Measurements from ENCODE around the gene SHISA2.

Gene SHISA2

DNA sequence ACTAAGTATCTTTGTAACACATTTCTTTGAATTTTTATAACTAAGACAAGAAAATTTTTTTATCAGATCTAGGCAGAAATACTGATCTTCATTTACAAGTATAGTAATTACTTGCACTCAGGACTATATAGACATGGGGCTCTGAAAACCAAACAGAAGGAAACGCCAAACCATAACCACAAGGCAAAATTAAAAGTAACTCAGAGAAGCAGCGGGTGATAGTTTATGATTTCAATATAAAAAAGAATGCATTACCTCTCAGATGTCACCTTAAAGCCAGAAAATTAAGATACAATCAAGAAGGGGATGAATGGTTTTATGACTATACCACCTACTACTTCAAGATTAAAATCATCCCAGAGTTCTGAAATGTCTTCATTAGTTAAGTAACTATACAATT lies 6.7 kb downstream of the SHISA2 start:
- Histone ChIP-seq H3K36me3 (no peaks in the 10 kb centered on the region), H3K27ac (no peak overlapping the region), H3K4me1 (ENCODE audit: control insufficient read depth in 1 of 2, insufficient read depth in 1 of 2, low read depth in 1 of 2, low read length in 1 of 2) (no peaks in the 10 kb centered on the region), H3K27me3 (peaks cover 46% of the 10 kb centered on the region), H3K9me3 (no peaks in the 10 kb centered on the region), H3K4me3 (ENCODE audit: low read depth in 1 of 2, low read length in 1 of 2) (no peak overlapping the region)
- TF ChIP-seq, protein P1, sequence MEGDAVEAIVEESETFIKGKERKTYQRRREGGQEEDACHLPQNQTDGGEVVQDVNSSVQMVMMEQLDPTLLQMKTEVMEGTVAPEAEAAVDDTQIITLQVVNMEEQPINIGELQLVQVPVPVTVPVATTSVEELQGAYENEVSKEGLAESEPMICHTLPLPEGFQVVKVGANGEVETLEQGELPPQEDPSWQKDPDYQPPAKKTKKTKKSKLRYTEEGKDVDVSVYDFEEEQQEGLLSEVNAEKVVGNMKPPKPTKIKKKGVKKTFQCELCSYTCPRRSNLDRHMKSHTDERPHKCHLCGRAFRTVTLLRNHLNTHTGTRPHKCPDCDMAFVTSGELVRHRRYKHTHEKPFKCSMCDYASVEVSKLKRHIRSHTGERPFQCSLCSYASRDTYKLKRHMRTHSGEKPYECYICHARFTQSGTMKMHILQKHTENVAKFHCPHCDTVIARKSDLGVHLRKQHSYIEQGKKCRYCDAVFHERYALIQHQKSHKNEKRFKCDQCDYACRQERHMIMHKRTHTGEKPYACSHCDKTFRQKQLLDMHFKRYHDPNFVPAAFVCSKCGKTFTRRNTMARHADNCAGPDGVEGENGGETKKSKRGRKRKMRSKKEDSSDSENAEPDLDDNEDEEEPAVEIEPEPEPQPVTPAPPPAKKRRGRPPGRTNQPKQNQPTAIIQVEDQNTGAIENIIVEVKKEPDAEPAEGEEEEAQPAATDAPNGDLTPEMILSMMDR (IDR thresholded peaks at IDR 0.05) = no peak

DNA sequence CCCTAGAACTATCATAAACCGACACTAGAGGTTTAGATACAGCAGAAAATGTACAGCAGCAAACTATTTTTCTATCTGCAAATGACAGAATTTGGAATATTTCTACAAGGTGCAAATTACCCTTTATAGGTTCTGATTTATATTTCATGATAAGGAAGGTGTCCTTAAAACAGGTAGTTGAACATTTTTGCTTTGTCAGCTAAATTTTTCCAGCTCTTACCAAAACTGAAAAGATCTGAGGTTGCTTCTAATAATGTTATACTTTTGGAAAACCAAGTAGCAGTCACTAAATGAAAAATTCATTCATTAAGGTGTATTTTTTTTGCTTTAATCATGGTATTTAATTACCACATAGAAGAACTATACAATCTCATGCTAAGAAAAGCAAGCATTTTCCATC lies 9.0 kb downstream of the SHISA2 start:
- Histone ChIP-seq H3K27ac (no peak overlapping the region), H3K27me3 (peaks cover 22% of the 10 kb centered on the region), H3K4me1 (ENCODE audit: control insufficient read depth in 1 of 2, insufficient read depth in 1 of 2, low read depth in 1 of 2, low read length in 1 of 2) (no peaks in the 10 kb centered on the region), H3K9me3 (no peaks in the 10 kb centered on the region), H3K4me3 (ENCODE audit: low read depth in 1 of 2, low read length in 1 of 2) (no peak overlapping the region), H3K36me3 (no peaks in the 10 kb centered on the region)
- TF ChIP-seq, protein P1 (IDR thresholded peaks at IDR 0.05) = no peak

DNA sequence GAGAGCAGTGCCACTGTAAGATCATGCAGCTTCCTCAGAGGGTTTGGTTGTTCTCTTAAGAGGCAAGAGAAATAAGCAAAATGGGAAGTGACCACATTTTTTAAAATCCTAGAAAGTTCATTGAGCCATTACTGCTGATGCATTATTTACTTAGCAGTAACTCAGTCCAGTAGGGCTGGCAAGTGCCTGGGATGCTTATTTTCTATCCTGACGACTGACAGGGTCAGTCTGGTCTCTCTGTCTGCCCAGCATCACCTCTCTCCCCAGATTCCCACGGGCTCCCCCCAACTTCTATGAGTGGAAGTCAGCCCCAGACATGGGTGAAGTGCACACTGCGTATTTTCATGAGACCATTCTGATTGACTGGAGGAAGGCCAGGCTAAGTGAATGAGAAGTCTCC lies 10.4 kb downstream of the SHISA2 start:
- H3K4me1 ChIP-seq (ENCODE audit: control insufficient read depth in 1 of 2, insufficient read depth in 1 of 2, low read depth in 1 of 2, low read length in 1 of 2) = no peaks in the 10 kb centered on the region
- no peaks in the 10 kb centered on the region for H3K9me3 ChIP-seq
- H3K4me3 ChIP-seq (ENCODE audit: low read depth in 1 of 2, low read length in 1 of 2) = no peak overlapping the region
- peaks cover 12% of the 10 kb centered on the region for H3K27me3 ChIP-seq
- TF ChIP-seq, protein P1 (IDR thresholded peaks at IDR 0.05) = no peak
- H3K27ac ChIP-seq = no peak overlapping the region
- H3K36me3 ChIP-seq = no peaks in the 10 kb centered on the region

DNA sequence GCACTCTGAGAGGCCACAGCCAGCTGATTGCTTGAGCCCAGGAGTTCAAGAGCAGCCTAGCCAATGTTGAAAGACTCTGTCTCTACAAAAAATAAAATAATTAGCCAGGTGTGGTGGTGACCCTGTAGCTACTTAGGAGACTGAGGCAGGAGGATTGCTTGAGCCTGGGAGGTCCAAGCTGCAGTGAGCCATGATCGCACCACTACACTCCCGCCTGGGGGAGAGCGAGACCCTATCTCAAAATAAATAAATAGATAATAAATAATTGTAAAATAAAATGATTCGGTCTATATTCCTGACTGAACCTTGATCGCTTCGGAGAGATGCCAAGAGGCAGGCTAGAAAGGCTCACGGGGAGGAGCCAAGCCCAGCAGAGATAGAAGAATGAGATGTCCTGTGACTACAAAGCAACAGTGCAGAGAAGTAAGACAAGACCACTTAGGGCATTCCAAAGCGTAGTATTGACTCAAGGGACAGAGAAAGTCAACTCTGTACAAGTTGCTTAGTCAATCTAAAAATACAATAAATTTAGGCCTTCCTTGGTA lies 12.8 kb downstream of the SHISA2 start:
- H3K27ac ChIP-seq = no peak overlapping the region
- H3K27me3 ChIP-seq = no peaks in the 10 kb centered on the region
- H3K9me3 ChIP-seq = no peaks in the 10 kb centered on the region
- no peaks in the 10 kb centered on the region for H3K4me1 ChIP-seq (ENCODE audit: control insufficient read depth in 1 of 2, insufficient read depth in 1 of 2, low read depth in 1 of 2, low read length in 1 of 2)
- no peaks in the 10 kb centered on the region for H3K36me3 ChIP-seq
- H3K4me3 ChIP-seq (ENCODE audit: low read depth in 1 of 2, low read length in 1 of 2) = no peak overlapping the region
- TF ChIP-seq, protein P1 (IDR thresholded peaks at IDR 0.05) = no peak

DNA sequence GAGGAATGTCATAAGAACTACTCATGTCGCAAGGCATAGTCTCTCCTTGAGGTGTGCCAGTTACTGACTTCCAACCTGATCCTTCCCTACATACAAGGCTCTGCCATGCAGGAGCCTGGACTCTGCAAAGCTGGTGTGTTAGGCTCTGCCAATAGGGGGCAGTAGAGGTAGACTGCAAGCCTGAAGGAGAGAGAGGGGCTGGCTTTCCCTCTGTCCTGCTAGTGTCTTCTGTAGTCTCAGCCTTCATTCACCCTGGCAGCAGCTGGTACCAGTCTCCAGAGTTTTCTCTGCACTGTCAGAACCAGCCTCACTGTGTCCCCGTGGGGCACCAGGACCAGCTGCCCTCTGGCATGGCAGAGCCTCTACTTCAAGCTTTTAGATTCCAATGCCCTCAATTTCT lies 14.5 kb downstream of the SHISA2 start:
- Histone ChIP-seq H3K9me3 (no peaks in the 10 kb centered on the region), H3K27me3 (no peaks in the 10 kb centered on the region), H3K4me1 (ENCODE audit: control insufficient read depth in 1 of 2, insufficient read depth in 1 of 2, low read depth in 1 of 2, low read length in 1 of 2) (no peaks in the 10 kb centered on the region), H3K4me3 (ENCODE audit: low read depth in 1 of 2, low read length in 1 of 2) (no peak overlapping the region), H3K27ac (no peak overlapping the region), H3K36me3 (no peaks in the 10 kb centered on the region)
- TF ChIP-seq, protein P1 (IDR thresholded peaks at IDR 0.05) = no peak

DNA sequence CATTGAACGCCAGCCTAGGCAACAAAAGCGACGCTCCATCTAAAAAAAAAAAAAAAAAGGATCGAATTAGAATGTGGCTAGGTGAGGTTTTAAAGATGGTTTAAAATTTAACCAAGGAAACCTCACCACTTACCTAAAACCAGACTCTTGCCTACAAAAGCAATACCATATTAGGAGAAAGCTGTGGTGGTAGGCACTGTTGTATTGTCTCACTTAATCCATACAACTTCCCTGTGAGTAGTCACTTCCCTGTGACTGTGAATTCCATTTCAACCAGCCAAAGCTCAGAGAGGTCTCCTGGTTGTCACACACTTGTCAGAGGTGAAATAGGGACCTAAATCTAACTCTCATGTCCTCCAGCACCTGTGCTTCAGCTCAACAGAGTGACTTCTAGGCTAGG lies 15.4 kb downstream of the SHISA2 start:
- Histone ChIP-seq H3K4me1 (ENCODE audit: control insufficient read depth in 1 of 2, insufficient read depth in 1 of 2, low read depth in 1 of 2, low read length in 1 of 2) (no peaks in the 10 kb centered on the region), H3K36me3 (no peaks in the 10 kb centered on the region), H3K9me3 (no peaks in the 10 kb centered on the region), H3K27me3 (no peaks in the 10 kb centered on the region), H3K4me3 (ENCODE audit: low read depth in 1 of 2, low read length in 1 of 2) (no peak overlapping the region), H3K27ac (no peak overlapping the region)
- TF ChIP-seq, protein P1 (IDR thresholded peaks at IDR 0.05) = no peak
